Mononuclear cell (primary cell): ENCODE results near the gene HDGFL2. TPM values are rescaled to one million over a fixed set of nuclear protein-coding genes. Genes with fewer than 3 reads are reported as not detected.

Experiments used
- total RNA-seq: library from RNA; depleted of rRNA; stranded (reverse); fragments of >200 nt; gene quantifications from one replicate; pipeline ENCODE4 v1.2.3, GENCODE V29; 2012

The HDGFL2 gene
- total RNA-seq, 1 donor, result 13.2 TPM

Other genes with a start within 250 kb of the HDGFL2 start
- 0.42 TPM for gene EBI3, start 242.8 kb upstream of the HDGFL2 start, total RNA-seq
- 47.3 TPM for gene YJU2, start 225.2 kb upstream of the HDGFL2 start, total RNA-seq
- gene SHD, start 193.0 kb upstream of the HDGFL2 start, total RNA-seq, result 0.84 TPM
- gene TMIGD2, start 169.9 kb upstream of the HDGFL2 start, total RNA-seq, result 27.8 TPM
- 0.73 TPM for gene FSD1, start 167.7 kb upstream of the HDGFL2 start, total RNA-seq
- gene STAP2, start 133.5 kb upstream of the HDGFL2 start, total RNA-seq, result 0.42 TPM
- gene MPND, start 128.7 kb upstream of the HDGFL2 start, total RNA-seq, result 7.3 TPM
- 26.6 TPM for gene SH3GL1, start 71.8 kb upstream of the HDGFL2 start, total RNA-seq
- gene CHAF1A, start 69.7 kb upstream of the HDGFL2 start, total RNA-seq, result 12.2 TPM
- 53.4 TPM for gene UBXN6, start 14.5 kb upstream of the HDGFL2 start, total RNA-seq
- 0.10 TPM for gene PLIN4, start 46.2 kb downstream of the HDGFL2 start, total RNA-seq
- gene PLIN5, start 62.9 kb downstream of the HDGFL2 start, total RNA-seq, result 0.21 TPM
- gene LRG1, start 67.7 kb downstream of the HDGFL2 start, total RNA-seq, result 4.7 TPM
- gene SEMA6B, start 87.4 kb downstream of the HDGFL2 start, total RNA-seq, result 6.0 TPM
- 5.5 TPM for gene TNFAIP8L1, start 167.2 kb downstream of the HDGFL2 start, total RNA-seq
- gene MYDGF, start 198.0 kb downstream of the HDGFL2 start, total RNA-seq, result 40.8 TPM